Measurements from ENCODE around the gene MYPOP.
"Not testable (repeated sequence)": the region's sequence is repeated elsewhere in the genome, so short reads cannot be mapped to it uniquely, and the experiment has no call there.

The MYPOP gene

GRCh38 chr19:45906221-45906620 lies 3.8 kb upstream of the MYPOP start:
- no peak for DNase-seq

GRCh38 chr19:45905011-45905410 lies 2.6 kb upstream of the MYPOP start:
- no peak for DNase-seq

- peak; percentile 98 for DNase-seq
These were observed 525 bp upstream of the MYPOP start for GRCh38 chr19:45902651-45903625.

GRCh38 chr19:45901432-45901911 lies 941 bp downstream of the MYPOP start:
- DNase-seq = no peak

- DNase-seq = no peak
These were observed 1.5 kb downstream of the MYPOP start for GRCh38 chr19:45900738-45901431.

- DNase-seq = no peak
These were observed 2.4 kb downstream of the MYPOP start for GRCh38 chr19:45899919-45900589.

GRCh38 chr19:45899253-45899652 lies 3.2 kb downstream of the MYPOP start:
- no peak for DNase-seq

- no peak for DNase-seq
These were observed 5.1 kb downstream of the MYPOP start for GRCh38 chr19:45897261-45897812.

- not testable (repeated sequence) for DNase-seq
These were observed 6.3 kb downstream of the MYPOP start for GRCh38 chr19:45895983-45896599.

GRCh38 chr19:45895519-45895972 lies 6.9 kb downstream of the MYPOP start:
- DNase-seq = no peak

GRCh38 chr19:45890877-45891276 lies 11.5 kb downstream of the MYPOP start:
- no peak for DNase-seq

- DNase-seq = no peak
These were observed 13.1 kb downstream of the MYPOP start for GRCh38 chr19:45889210-45889885.

GRCh38 chr19:45887200-45887710 lies 15.2 kb downstream of the MYPOP start:
- no peak for DNase-seq

- peak; percentile 95 for DNase-seq
These were observed 15.8 kb downstream of the MYPOP start for GRCh38 chr19:45886427-45887199.

GRCh38 chr19:45885556-45886426 lies 16.6 kb downstream of the MYPOP start, which contains the start of gene IRF2BP1:
IRF2BP1 (minus strand) TSS chr19:45886141; CDS start chr19:45885774, 367 bp downstream.
- DNase-seq = peak; percentile 96

- DNase-seq = no peak
These were observed 17.5 kb downstream of the MYPOP start for GRCh38 chr19:45884682-45885555.

GRCh38 chr19:45883881-45884681 lies 18.3 kb downstream of the MYPOP start:
- no peak for DNase-seq

GRCh38 chr19:45883586-45883880 lies 18.9 kb downstream of the MYPOP start:
- DNase-seq = no peak

Measured in islet precursor cell (in vitro differentiated cells).